ENCODE measurements around the gene SUSD6. TPM values are rescaled to one million over a fixed set of nuclear protein-coding genes. Genes with fewer than 3 reads are reported as not detected.
A peak's percentile ranks its signal among the peaks of the same experiment; 100 is the strongest.

The SUSD6 gene
- total and polyA plus RNA-seq, 2 donors (not counting 1 experiment from before 2014, with no cell fraction given): 62.3 to 97.8 TPM

DNA sequence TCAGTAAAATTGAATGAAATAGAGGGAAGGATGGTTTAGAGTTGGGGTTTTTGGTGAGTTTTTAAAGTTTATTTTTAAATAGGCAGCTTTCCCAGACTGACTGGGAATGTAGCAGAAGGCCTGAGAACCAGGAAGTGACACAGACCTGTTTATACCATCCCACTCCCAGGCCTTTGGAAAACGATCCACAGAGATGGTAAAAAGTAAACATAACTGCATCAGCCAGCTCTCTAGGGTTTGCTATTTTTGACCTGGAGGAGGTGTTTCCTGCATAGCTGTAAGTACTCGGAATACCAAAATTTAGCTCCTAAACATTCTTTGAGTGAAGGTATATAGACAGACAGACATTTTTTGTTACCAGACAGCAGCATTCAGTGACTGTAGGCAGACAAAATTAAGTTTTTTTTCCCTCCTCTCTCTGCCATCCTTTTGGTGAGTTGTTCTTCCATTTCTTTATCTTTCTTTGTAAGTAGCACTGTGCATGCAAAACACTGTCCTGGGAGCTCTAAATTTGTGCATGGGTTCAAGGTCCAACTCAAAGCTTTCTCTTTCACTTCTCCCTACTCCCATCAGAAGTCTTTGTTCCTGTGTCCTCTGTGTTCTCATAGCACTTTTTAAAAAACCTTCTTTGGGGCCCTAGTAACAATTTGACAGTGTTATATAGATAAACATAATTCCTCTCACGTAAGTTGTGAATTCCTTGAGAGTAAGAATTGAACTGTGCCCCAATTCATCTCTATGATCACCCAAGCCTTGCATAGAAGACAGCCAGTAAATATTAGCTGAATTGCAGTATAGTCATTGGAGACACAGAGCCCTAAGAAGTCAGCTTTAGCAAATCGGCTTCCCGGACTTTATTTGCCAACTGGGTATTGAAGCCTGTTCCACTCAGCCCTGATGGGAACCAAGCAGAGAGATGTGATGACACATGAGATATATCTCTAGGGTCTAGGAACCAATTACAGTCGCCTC, 37.4 kb downstream of the SUSD6 start:
- no peaks in the 10 kb centered on the region for H3K9me3 ChIP-seq (ENCODE audit: control extremely low read depth in 1 of 3, control insufficient read depth in 2 of 3, insufficient read depth in 1 of 3, low read length in 2 of 3)
- peaks cover 86 to 87% of the 10 kb centered on the region in 2 donors for H3K4me1 ChIP-seq (ENCODE audit: control insufficient read depth in 2 of 2, insufficient read depth in 2 of 2, low read length in 2 of 2)
- H4K20me1 ChIP-seq (ENCODE audit: control insufficient read depth, insufficient read depth, low read length, poor library complexity, severe bottlenecking): peaks cover 93% of the 10 kb centered on the region
- Mint-ChIP-seq H3K27me3 (no peaks in the 10 kb centered on the region), H3K27ac (peak overlapping the region; percentile 86), H3K4me3 (peak overlapping the region; percentile 10), H3K4me1 (peaks cover 92% of the 10 kb centered on the region), H3K9me3 (ENCODE audit: insufficient read depth) (no peaks in the 10 kb centered on the region)
- POLR2A ChIA-PET: interaction anchor here (0.7 kb wide), 1 partner anchor 19 kb away, joined by 3 read pairs; no protein-coding TSS in a partner anchor
- no peak for DNase-seq
- ATAC-seq (ENCODE audit: low read depth): no peak
- peak overlapping the region; percentile 18 for H3K9ac ChIP-seq (ENCODE audit: low read length)
- no peaks in the 10 kb centered on the region for H3K27me3 ChIP-seq (replicated peaks in 1 of 4; ENCODE audit: control extremely low read depth in 1 of 4, control insufficient read depth in 3 of 4, insufficient read depth in 4 of 4, low read length in 3 of 4)
- peaks cover 0 to 4% of the 10 kb centered on the region in 2 experiments for H3K36me3 ChIP-seq (replicated peaks in 1 of 2; ENCODE audit: control extremely low read depth in 1 of 2, control insufficient read depth in 1 of 2, extremely low read depth in 1 of 2, insufficient read depth in 2 of 2, low read length in 1 of 2)
- H3K27ac ChIP-seq (ENCODE audit: low read length in 2 of 2): peak overlapping the region; percentile 5 to 93
- peak overlapping the region; percentile 75 for H3K4me2 ChIP-seq (replicated peaks; ENCODE audit: low read depth, low read length, poor library complexity, severe bottlenecking)
- TF ChIP-seq EZH2 (IDR thresholded peaks at IDR 0.05; ENCODE audit: borderline replicate concordance, insufficient read depth, low read depth, low read length, poor library complexity, severe bottlenecking): no peak
- TF ChIP-seq, protein P1, sequence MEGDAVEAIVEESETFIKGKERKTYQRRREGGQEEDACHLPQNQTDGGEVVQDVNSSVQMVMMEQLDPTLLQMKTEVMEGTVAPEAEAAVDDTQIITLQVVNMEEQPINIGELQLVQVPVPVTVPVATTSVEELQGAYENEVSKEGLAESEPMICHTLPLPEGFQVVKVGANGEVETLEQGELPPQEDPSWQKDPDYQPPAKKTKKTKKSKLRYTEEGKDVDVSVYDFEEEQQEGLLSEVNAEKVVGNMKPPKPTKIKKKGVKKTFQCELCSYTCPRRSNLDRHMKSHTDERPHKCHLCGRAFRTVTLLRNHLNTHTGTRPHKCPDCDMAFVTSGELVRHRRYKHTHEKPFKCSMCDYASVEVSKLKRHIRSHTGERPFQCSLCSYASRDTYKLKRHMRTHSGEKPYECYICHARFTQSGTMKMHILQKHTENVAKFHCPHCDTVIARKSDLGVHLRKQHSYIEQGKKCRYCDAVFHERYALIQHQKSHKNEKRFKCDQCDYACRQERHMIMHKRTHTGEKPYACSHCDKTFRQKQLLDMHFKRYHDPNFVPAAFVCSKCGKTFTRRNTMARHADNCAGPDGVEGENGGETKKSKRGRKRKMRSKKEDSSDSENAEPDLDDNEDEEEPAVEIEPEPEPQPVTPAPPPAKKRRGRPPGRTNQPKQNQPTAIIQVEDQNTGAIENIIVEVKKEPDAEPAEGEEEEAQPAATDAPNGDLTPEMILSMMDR (IDR thresholded peaks at IDR 0.05): no peak
- 75% methylated on average over 2 of the region's 6 CpGs for WGBS (ENCODE audit: insufficient coverage)
- CTCF ChIA-PET: interaction anchor here (1.0 to 1.7 kb wide), 3 partner anchors 24 to 43 kb away, joined by 3 to 8 read pairs (median 4); no protein-coding TSS in a partner anchor
- no peak overlapping the region for H2AFZ ChIP-seq (ENCODE audit: insufficient read depth, low read depth, low read length, poor library complexity, severe bottlenecking)
- H3K4me3 ChIP-seq (ENCODE audit: control extremely low read depth in 1 of 5, extremely low read depth in 1 of 5, insufficient read depth in 1 of 5, low read depth in 2 of 5, low read length in 4 of 5): no peak overlapping the region
- intact Hi-C loops (cut with micrococcal nuclease): loop anchor here (2.0 kb wide), 1 partner anchor 14 kb away; no protein-coding TSS in a partner anchor
- H3K79me2 ChIP-seq (ENCODE audit: control insufficient read depth, insufficient read depth, low read length): peaks cover 100% of the 10 kb centered on the region

Measured in B cell (primary cell).